Lung (tissue), 12 donors: ENCODE results near the gene NTF3. TPM values are rescaled to one million over a fixed set of nuclear protein-coding genes. Genes with fewer than 3 reads are reported as not detected.

Source experiments
- ATAC-seq: fragments of 200-7000 bp; cut with Tn5 transposase; one replicate; pipeline ENCODE4 v1.9.1; 2020; ENCODE audit warnings: moderate number of reproducible peaks; ENCODE audit not compliant: insufficient read depth, low FRiP score
- DNase-seq, 3 donors: peaks; one replicate each; pipeline ENCODE4 v3.0.0-alpha.2; 2013 to 2017
- H3K27ac ChIP-seq, 2 donors: one replicate each; pipeline ENCODE4 v1.5.1; 2013; ENCODE audit warnings: mild to moderate bottlenecking in 2 of 2, moderate library complexity in 2 of 2, control low read depth in 1 of 2, inconsistent platforms in 1 of 2, low read depth in 1 of 2, low read length in 1 of 2
- H3K27me3 ChIP-seq, 3 donors: one replicate each; pipeline ENCODE4 v1.5.1; 2013; ENCODE audit warnings: low read length in 2 of 3; ENCODE audit not compliant: control insufficient read depth in 3 of 3, insufficient read depth in 3 of 3
- H3K36me3 ChIP-seq, 4 donors: one replicate each; pipeline ENCODE4 v1.5.1; 2013; ENCODE audit warnings: low read length in 4 of 4, mild to moderate bottlenecking in 1 of 4, moderate library complexity in 1 of 4; ENCODE audit not compliant: control insufficient read depth in 4 of 4, insufficient read depth in 4 of 4
- H3K4me1 ChIP-seq, 5 donors: one replicate each; pipeline ENCODE4 v1.5.1; 2013; ENCODE audit warnings: low read length in 5 of 5, mild to moderate bottlenecking in 2 of 5, moderate library complexity in 1 of 5; ENCODE audit not compliant: control insufficient read depth in 5 of 5, insufficient read depth in 5 of 5
- H3K4me3 ChIP-seq: one replicate; pipeline ENCODE4 v1.5.1; 2013; ENCODE audit warnings: mild to moderate bottlenecking, control low read depth, moderate library complexity
- H3K9ac ChIP-seq, 2 donors: one replicate each; pipeline ENCODE4 v1.5.1; 2013; ENCODE audit warnings: low read length in 2 of 2, control low read depth in 1 of 2; ENCODE audit not compliant: insufficient read depth in 1 of 2
- H3K9me3 ChIP-seq, 4 donors: one replicate each; pipeline ENCODE4 v1.5.1; 2013; ENCODE audit warnings: low read length in 3 of 4, mild to moderate bottlenecking in 1 of 4, moderate library complexity in 1 of 4; ENCODE audit not compliant: control insufficient read depth in 4 of 4, insufficient read depth in 3 of 4
- WGBS, 2 donors: extraction: QIAGEN DNeasy Blood & Tissue Kit; methylation state at CpG; one replicate each; pipeline ENCODE4 v1.1.7; 2013; 5-methylcytosine and 5-hydroxymethylcytosine counted together
- polyA plus RNA-seq, 2 donors: library from polyadenylated mRNA; stranded (reverse); fragments of 200-250 nt; gene quantifications; one replicate each; pipeline ENCODE4 v1.2.1, GENCODE V29; 2013
- total RNA-seq, 2 donors: library from RNA; depleted of rRNA in 1 of 2; stranded (reverse); fragments of >200 nt in 1 of 2; gene quantifications; one replicate each; pipeline ENCODE4 v1.2.1, GENCODE V29; 2014 to 2021
- TF ChIP-seq, protein P1 (sequence below): IDR thresholded peaks from 2 replicates; pipeline ENCODE4 v1.5.1; 2012; ENCODE audit warnings: mild to moderate bottlenecking; ENCODE audit errors: control extremely low read depth, extremely low read depth
- donor health status: control.
- donor health status: control.
- donor health status: Bipolar disorder and iron deficiency.
- donor health status: healthy.
- donor health status: DM: yes; HTN: yes; CAD: no.

The NTF3 gene
- total and polyA plus RNA-seq, 4 donors: 0.84 to 2.7 (median 1.0) TPM

DNA sequence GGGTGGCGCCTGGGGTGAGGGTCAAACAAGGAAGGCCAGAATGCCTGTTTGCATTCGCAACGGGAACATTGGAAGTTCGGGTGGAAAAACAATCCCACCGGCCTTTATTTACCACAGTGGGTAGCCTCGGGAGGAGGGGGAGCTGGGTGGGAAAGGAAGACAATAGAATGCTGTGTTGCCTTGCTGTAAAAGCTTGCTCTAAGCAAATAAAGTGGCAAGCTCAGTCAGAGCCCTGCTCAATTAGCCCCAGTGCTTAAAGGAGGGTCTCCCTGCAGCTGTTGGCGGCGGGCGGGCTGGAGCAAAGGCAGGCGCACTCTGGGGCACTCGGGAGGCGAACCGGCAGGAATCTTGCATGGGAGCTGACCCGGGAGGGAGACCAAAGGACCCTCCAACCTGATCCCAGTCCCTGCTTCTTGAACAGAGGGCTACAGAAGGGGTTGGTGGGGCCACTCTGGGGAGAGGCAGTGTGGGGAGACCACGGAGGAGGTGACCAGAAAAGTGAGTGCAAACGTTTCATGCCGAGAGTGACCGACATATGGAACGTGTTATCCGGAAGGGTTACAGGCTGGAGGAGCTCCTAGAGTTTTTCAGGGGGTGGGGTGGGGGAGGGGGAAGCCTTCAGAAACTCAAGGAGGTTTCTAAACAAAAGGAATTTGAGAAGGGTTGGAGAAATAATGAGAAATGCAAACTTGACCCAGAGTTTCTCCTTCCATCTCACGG is 48.5 kb downstream of the NTF3 start:
- Histone ChIP-seq H3K27ac (no peak overlapping the region), H3K9me3 (no peaks in the 10 kb centered on the region), H3K9ac (peak overlapping the region in 1 of 2 donors; percentile 7), H3K27me3 (no peaks in the 10 kb centered on the region), H3K4me3 (no peak overlapping the region), H3K36me3 (no peaks in the 10 kb centered on the region), H3K4me1 (peaks cover 0 to 37% (median 17%) of the 10 kb centered on the region in 5 donors)
- WGBS, 2 donors: 64 to 65% methylated on average over 21 of the region's 21 CpGs
- DNase-seq: peak; percentile 81 to 90 (median 89)
- no peak for ATAC-seq
- TF ChIP-seq, protein P1, sequence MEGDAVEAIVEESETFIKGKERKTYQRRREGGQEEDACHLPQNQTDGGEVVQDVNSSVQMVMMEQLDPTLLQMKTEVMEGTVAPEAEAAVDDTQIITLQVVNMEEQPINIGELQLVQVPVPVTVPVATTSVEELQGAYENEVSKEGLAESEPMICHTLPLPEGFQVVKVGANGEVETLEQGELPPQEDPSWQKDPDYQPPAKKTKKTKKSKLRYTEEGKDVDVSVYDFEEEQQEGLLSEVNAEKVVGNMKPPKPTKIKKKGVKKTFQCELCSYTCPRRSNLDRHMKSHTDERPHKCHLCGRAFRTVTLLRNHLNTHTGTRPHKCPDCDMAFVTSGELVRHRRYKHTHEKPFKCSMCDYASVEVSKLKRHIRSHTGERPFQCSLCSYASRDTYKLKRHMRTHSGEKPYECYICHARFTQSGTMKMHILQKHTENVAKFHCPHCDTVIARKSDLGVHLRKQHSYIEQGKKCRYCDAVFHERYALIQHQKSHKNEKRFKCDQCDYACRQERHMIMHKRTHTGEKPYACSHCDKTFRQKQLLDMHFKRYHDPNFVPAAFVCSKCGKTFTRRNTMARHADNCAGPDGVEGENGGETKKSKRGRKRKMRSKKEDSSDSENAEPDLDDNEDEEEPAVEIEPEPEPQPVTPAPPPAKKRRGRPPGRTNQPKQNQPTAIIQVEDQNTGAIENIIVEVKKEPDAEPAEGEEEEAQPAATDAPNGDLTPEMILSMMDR: no peak

DNA sequence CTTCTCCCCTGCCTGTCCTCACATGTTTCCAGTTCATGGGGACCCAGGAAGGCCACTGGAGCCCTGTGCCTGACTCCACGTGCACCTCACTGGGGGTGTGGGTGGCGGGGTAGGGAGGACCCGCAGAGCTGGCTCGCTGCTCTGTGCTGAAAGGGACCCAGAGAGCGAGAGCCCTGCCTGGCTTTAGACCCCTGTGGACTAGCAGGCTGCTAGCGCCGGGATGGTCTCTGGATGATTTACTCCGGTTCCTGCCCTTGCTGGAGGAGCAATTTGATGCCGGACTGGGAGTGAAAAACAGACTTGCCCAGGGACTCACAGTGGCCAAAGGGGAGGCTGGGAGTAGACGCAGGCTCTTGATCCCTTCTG is 49.0 kb downstream of the NTF3 start:
- Histone ChIP-seq H3K36me3 (no peaks in the 10 kb centered on the region), H3K9ac (no peak overlapping the region), H3K4me3 (no peak overlapping the region), H3K9me3 (no peaks in the 10 kb centered on the region), H3K4me1 (peaks cover 0 to 41% (median 20%) of the 10 kb centered on the region in 5 donors), H3K27ac (no peak overlapping the region), H3K27me3 (no peaks in the 10 kb centered on the region)
- DNase-seq (peak in 2 of 3 donors; percentile 42 to 50), ATAC-seq (no peak)
- TF ChIP-seq, protein P1: no peak
- WGBS, 2 donors: 41 to 53% methylated on average over 10 of the region's 10 CpGs

DNA sequence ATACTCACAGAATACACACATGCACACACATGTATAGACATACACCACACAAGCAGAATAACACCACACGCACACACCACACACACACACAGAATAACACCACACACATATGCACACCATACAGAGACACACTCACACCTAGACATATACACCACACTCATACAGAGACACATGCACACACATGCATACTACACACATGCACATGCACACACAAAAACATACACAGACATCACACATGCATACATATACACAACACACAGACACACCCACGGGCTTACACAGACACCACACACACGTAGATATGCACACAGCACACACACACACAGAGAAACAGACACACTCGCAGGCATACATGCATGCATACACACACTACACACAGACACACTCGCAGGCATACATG is 49.7 kb downstream of the NTF3 start:
- ATAC-seq (no peak), DNase-seq (no peak)
- H3K4me3 ChIP-seq: no peak overlapping the region
- no peak overlapping the region for H3K27ac ChIP-seq
- WGBS, 2 donors: 97 to 98% methylated on average over 5 of the region's 5 CpGs
- TF ChIP-seq, protein P1: no peak
- no peaks in the 10 kb centered on the region for H3K9me3 ChIP-seq
- H3K9ac ChIP-seq: no peak overlapping the region
- no peaks in the 10 kb centered on the region for H3K36me3 ChIP-seq
- peaks cover 0 to 43% (median 21%) of the 10 kb centered on the region in 5 donors for H3K4me1 ChIP-seq
- H3K27me3 ChIP-seq: no peaks in the 10 kb centered on the region

DNA sequence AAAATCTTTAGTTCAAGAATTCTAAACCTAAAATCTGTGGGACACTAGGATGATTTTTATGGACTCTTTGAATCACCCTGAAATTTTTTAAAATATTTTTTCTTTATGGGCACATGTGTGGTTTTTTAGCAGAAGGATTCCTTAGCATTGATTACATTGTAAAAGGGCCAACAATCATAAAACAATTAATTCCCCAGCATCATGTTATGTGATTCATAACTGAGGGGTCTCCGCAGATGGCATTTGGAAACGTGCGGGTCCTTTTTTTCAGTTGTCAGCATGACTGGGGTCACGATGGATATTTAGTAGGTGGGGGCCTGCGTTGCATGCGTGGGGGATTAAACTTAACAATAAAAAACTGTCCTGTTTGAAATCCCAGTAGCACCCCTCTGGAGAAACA is 52.5 kb downstream of the NTF3 start:
- H3K27me3 ChIP-seq: no peaks in the 10 kb centered on the region
- DNase-seq: no peak
- H3K4me3 ChIP-seq: no peak overlapping the region
- H3K9me3 ChIP-seq: no peaks in the 10 kb centered on the region
- H3K9ac ChIP-seq: no peak overlapping the region
- no peak overlapping the region for H3K27ac ChIP-seq
- no peaks in the 10 kb centered on the region for H3K36me3 ChIP-seq
- TF ChIP-seq, protein P1: no peak
- 89 to 95% methylated on average over 6 of the region's 6 CpGs for WGBS, 2 donors
- peaks cover 0 to 64% (median 27%) of the 10 kb centered on the region in 5 donors for H3K4me1 ChIP-seq
- ATAC-seq: no peak
